ENCODE data around the gene PFN3. TPM values are rescaled to one million over a fixed set of nuclear protein-coding genes. Genes with fewer than 3 reads are reported as not detected.

PFN3 gene
- total and polyA plus RNA-seq, 2 of the 13 experiments (the other 11 are each of a cell fraction or from before 2014, with no cell fraction given): not detected

- TF ChIP-seq NFYC (CRISPR knock-in tag; IDR thresholded peaks at IDR 0.05): peak; percentile 29; the same call in 1 of the 2 replicates
- TF ChIP-seq KMT2A (CRISPR knock-in tag; IDR thresholded peaks at IDR 0.05): peak; percentile 47; the same call in 1 of the 2 replicates
- TF ChIP-seq ZNF800 (CRISPR knock-in tag; IDR thresholded peaks at IDR 0.05): 0 out of 2 replicates have a peak, but pooled peaks have one; percentile 27
- no peak for TF ChIP-seq GTF2F1 (IDR thresholded peaks at IDR 0.05; ENCODE audit: low read length)
- peak; percentile 80 for TF ChIP-seq BORCS8-MEF2B (CRISPR knock-in tag; IDR thresholded peaks at IDR 0.05)
- peak; percentile 42; the same call in 1 of the 2 replicates for TF ChIP-seq FOXC1 (CRISPR knock-in tag; IDR thresholded peaks at IDR 0.05; ENCODE audit: borderline replicate concordance)
- peak; percentile 76; the same call in 1 of the 2 replicates for TF ChIP-seq CHCHD3 (CRISPR knock-in tag; IDR thresholded peaks at IDR 0.05)
- no peak for TF ChIP-seq NR0B2 (CRISPR knock-in tag; IDR thresholded peaks at IDR 0.05)
- no peak for TF ChIP-seq ZNF30 (CRISPR knock-in tag; IDR thresholded peaks at IDR 0.05)
- TF ChIP-seq ZGPAT (CRISPR knock-in tag; IDR thresholded peaks at IDR 0.05): peak; percentile 35; the same call in 1 of the 2 replicates
- no peak for TF ChIP-seq ZNF274 (CRISPR knock-in tag; IDR thresholded peaks at IDR 0.05)
- TF ChIP-seq KDM3A (CRISPR knock-in tag; IDR thresholded peaks at IDR 0.05; ENCODE audit: low read depth): peak; percentile 34; the same call in 1 of the 2 replicates
- TF ChIP-seq ZBTB37 (CRISPR knock-in tag; IDR thresholded peaks at IDR 0.05): no peak
- TF ChIP-seq SRSF4 (IDR thresholded peaks at IDR 0.05; ENCODE audit: low read depth, low read length, poor library complexity, severe bottlenecking): no peak
- no peak for TF ChIP-seq ZFAT (CRISPR knock-in tag; conservative IDR thresholded peaks at IDR 0.05)
- TF ChIP-seq ZSCAN29 (CRISPR knock-in tag; conservative IDR thresholded peaks at IDR 0.05): no peak
- TF ChIP-seq XRCC5 (optimal IDR thresholded peaks at IDR 0.05; ENCODE audit: low read length): peak; percentile 84
- TF ChIP-seq HHEX (CRISPR knock-in tag; IDR thresholded peaks at IDR 0.05): no peak
- TF ChIP-seq ZNF713 (CRISPR knock-in tag; IDR thresholded peaks at IDR 0.05): no peak
- peak; percentile 54; the same call in 1 of the 2 replicates for TF ChIP-seq ZNF768 (CRISPR knock-in tag; IDR thresholded peaks at IDR 0.05)
- TF ChIP-seq KLF16 (CRISPR knock-in tag; IDR thresholded peaks at IDR 0.05): peak in 1 of 2 experiments; percentile 80; a peak in 2 of 4 replicates
- no peak for TF ChIP-seq DZIP1 (CRISPR knock-in tag; IDR thresholded peaks at IDR 0.05)
- no peak for TF ChIP-seq MLLT10 (CRISPR knock-in tag; IDR thresholded peaks at IDR 0.05)
These were observed 29.9 kb downstream of the PFN3 start (continued) for GRCh38 chr5:177370488-177371119.

All from HepG2 (cell line).